Hematopoietic multipotent progenitor cell treated with erythropoietin and hydrocortisone succinate and interleukin-3 and kit ligand, for 15 days (in vitro differentiated cells): Measurements from ENCODE around the gene TMEM270.
"Not testable (repeated sequence)": the region's sequence is repeated elsewhere in the genome, so short reads cannot be mapped to it uniquely, and the experiment has no call there.

Experiments
- DNase-seq: peaks from one replicate; pipeline ENCODE4 v3.0.0-alpha.2; 2015; ENCODE audit warnings: low spot score

Gene TMEM270

GRCh38 chr7:73858807-73859206, 2.2 kb upstream of the TMEM270 start:
- DNase-seq: no peak

- DNase-seq: no peak
Observed at GRCh38 chr7:73861305-73861704, 346 bp downstream of the TMEM270 start.

GRCh38 chr7:73864981-73865711, 4.2 kb downstream of the TMEM270 start:
- no peak for DNase-seq

GRCh38 chr7:73865738-73866445, 4.9 kb downstream of the TMEM270 start:
- DNase-seq: peak; percentile 70

- DNase-seq: no peak
Observed at GRCh38 chr7:73866446-73866767, 5.4 kb downstream of the TMEM270 start.

GRCh38 chr7:73869011-73869798, 8.2 kb downstream of the TMEM270 start:
- no peak for DNase-seq

GRCh38 chr7:73870041-73870492, 9.1 kb downstream of the TMEM270 start:
- no peak for DNase-seq

- DNase-seq: no peak
Observed at GRCh38 chr7:73871163-73872011, 10.4 kb downstream of the TMEM270 start.

GRCh38 chr7:73872056-73872908, 11.3 kb downstream of the TMEM270 start:
- DNase-seq: no peak

GRCh38 chr7:73876361-73876760, 15.4 kb downstream of the TMEM270 start:
- DNase-seq: no peak

- DNase-seq: no peak
Observed at GRCh38 chr7:73876973-73877372, 16.0 kb downstream of the TMEM270 start.

- no peak for DNase-seq
Observed at GRCh38 chr7:73879977-73880681, 19.2 kb downstream of the TMEM270 start.

- DNase-seq: no peak
Observed at GRCh38 chr7:73880755-73881328, 19.9 kb downstream of the TMEM270 start.

GRCh38 chr7:73881352-73882046, 20.5 kb downstream of the TMEM270 start:
- DNase-seq: no peak

- DNase-seq: no peak
Observed at GRCh38 chr7:73882047-73882402, 21.1 kb downstream of the TMEM270 start.

GRCh38 chr7:73884867-73885422, 24.0 kb downstream of the TMEM270 start:
- not testable (repeated sequence) for DNase-seq

GRCh38 chr7:73885433-73885974, 24.5 kb downstream of the TMEM270 start:
- peak; percentile 10 for DNase-seq

- DNase-seq: peak; percentile 91
Observed at GRCh38 chr7:73885975-73886798, 25.2 kb downstream of the TMEM270 start.
